Hepatocyte (in vitro differentiated cells): ENCODE results near the gene SLC22A31.

ENCODE experiments used
- EZH2 ChIP-seq: fragments of 200-600 bp; sonication (generic); IDR thresholded peaks from 2 replicates; pipeline ENCODE4 v1.6.1; 2016; ENCODE audit warnings: antibody characterized with exemption, mild to moderate bottlenecking, borderline replicate concordance
- TF ChIP-seq, protein P1 (sequence below): fragments of 200-600 bp; sonication (generic); IDR thresholded peaks from 2 replicates; pipeline ENCODE4 v1.5.1; 2016; ENCODE audit warnings: antibody characterized with exemption, mild to moderate bottlenecking; ENCODE audit not compliant: poor library complexity

DNA sequence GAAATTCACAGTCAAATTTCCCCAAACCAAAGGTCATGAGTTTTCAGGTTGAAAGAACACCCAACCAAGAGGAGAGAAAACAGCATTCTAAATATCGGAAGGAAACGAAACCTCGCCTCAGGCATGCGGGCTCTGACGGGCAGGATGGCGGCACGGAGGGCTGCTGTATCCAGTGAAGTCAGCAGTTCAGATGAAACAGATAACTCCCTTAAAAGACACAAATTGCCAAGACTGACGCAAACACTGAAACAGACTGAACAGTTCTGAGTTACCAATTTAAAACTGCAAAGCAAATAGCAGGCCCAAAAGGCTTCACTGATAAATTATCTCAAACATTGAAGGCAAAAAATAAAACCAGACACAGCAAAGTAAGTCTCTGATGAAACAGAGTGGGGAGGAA, 49.4 kb downstream of the SLC22A31 start:
- TF ChIP-seq, protein P1, sequence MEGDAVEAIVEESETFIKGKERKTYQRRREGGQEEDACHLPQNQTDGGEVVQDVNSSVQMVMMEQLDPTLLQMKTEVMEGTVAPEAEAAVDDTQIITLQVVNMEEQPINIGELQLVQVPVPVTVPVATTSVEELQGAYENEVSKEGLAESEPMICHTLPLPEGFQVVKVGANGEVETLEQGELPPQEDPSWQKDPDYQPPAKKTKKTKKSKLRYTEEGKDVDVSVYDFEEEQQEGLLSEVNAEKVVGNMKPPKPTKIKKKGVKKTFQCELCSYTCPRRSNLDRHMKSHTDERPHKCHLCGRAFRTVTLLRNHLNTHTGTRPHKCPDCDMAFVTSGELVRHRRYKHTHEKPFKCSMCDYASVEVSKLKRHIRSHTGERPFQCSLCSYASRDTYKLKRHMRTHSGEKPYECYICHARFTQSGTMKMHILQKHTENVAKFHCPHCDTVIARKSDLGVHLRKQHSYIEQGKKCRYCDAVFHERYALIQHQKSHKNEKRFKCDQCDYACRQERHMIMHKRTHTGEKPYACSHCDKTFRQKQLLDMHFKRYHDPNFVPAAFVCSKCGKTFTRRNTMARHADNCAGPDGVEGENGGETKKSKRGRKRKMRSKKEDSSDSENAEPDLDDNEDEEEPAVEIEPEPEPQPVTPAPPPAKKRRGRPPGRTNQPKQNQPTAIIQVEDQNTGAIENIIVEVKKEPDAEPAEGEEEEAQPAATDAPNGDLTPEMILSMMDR: no peak
- no peak for TF ChIP-seq EZH2
